ENCODE data around the gene DNA2.
"Not testable (repeated sequence)": the region's sequence is repeated elsewhere in the genome, so short reads cannot be mapped to it uniquely, and the experiment has no call there.

Gene DNA2

GRCh38 chr10:68471586-68472408 lies at the start of gene DNA2:
DNA2 (minus strand) TSS chr10:68471973; CDS start chr10:68471864, 109 bp downstream.
- peak; percentile 77 to 91 (median 83) for DNase-seq

GRCh38 chr10:68518609-68519008 lies 46.8 kb upstream of the DNA2 start:
- not testable (repeated sequence) for DNase-seq

GRCh38 chr10:68517188-68517587 lies 45.4 kb upstream of the DNA2 start:
- no peak for DNase-seq

GRCh38 chr10:68516766-68517165 lies 45.0 kb upstream of the DNA2 start:
- no peak for DNase-seq

GRCh38 chr10:68516216-68516615 lies 44.4 kb upstream of the DNA2 start:
- DNase-seq = not testable (repeated sequence)

GRCh38 chr10:68508090-68508489 lies 36.3 kb upstream of the DNA2 start:
- no peak for DNase-seq

GRCh38 chr10:68506411-68506810 lies 34.6 kb upstream of the DNA2 start:
- no peak for DNase-seq

- no peak for DNase-seq
Measured at GRCh38 chr10:68502846-68503245, 31.1 kb upstream of the DNA2 start.

- DNase-seq = no peak
Measured at GRCh38 chr10:68501691-68502090, 29.9 kb upstream of the DNA2 start.

GRCh38 chr10:68499544-68499943 lies 27.8 kb upstream of the DNA2 start:
- no peak for DNase-seq

- no peak for DNase-seq
Measured at GRCh38 chr10:68496072-68496471, 24.3 kb upstream of the DNA2 start.

GRCh38 chr10:68492118-68492517 lies 20.3 kb upstream of the DNA2 start:
- DNase-seq = no peak

- DNase-seq = no peak
Measured at GRCh38 chr10:68489919-68490318, 18.1 kb upstream of the DNA2 start.

- no peak for DNase-seq
Measured at GRCh38 chr10:68474021-68474420, 2.2 kb upstream of the DNA2 start.

GRCh38 chr10:68471063-68471585 lies 649 bp downstream of the DNA2 start:
- DNase-seq = peak; percentile 10 to 59 (median 10)

GRCh38 chr10:68470300-68470699 lies 1.5 kb downstream of the DNA2 start:
- DNase-seq = no peak

GRCh38 chr10:68469838-68470237 lies 1.9 kb downstream of the DNA2 start:
- no peak for DNase-seq

- DNase-seq = not testable (repeated sequence)
Measured at GRCh38 chr10:68464729-68465128, 7.0 kb downstream of the DNA2 start.

- DNase-seq = no peak
Measured at GRCh38 chr10:68463365-68464093, 8.2 kb downstream of the DNA2 start.

- peak in 1 of 3 experiments; percentile 32 for DNase-seq
Measured at GRCh38 chr10:68462536-68462935, 9.2 kb downstream of the DNA2 start.

- DNase-seq = no peak
Measured at GRCh38 chr10:68461032-68461431, 10.7 kb downstream of the DNA2 start.

- DNase-seq = peak in 1 of 3 experiments; percentile 0
Measured at GRCh38 chr10:68449698-68450097, 22.1 kb downstream of the DNA2 start.

- no peak for DNase-seq
Measured at GRCh38 chr10:68446179-68446578, 25.6 kb downstream of the DNA2 start.

- no peak for DNase-seq
Measured at GRCh38 chr10:68442971-68443370, 28.8 kb downstream of the DNA2 start.

Measured in NCI-H1417 (cell line).